HS-27A (cell line): ENCODE measurements around the gene TCF7L1.

Source experiments
- DNase-seq: peaks from one replicate; pipeline ENCODE4 v3.0.0-alpha.2; 2012; ENCODE audit warnings: low read depth, missing footprints

Gene TCF7L1

DNA sequence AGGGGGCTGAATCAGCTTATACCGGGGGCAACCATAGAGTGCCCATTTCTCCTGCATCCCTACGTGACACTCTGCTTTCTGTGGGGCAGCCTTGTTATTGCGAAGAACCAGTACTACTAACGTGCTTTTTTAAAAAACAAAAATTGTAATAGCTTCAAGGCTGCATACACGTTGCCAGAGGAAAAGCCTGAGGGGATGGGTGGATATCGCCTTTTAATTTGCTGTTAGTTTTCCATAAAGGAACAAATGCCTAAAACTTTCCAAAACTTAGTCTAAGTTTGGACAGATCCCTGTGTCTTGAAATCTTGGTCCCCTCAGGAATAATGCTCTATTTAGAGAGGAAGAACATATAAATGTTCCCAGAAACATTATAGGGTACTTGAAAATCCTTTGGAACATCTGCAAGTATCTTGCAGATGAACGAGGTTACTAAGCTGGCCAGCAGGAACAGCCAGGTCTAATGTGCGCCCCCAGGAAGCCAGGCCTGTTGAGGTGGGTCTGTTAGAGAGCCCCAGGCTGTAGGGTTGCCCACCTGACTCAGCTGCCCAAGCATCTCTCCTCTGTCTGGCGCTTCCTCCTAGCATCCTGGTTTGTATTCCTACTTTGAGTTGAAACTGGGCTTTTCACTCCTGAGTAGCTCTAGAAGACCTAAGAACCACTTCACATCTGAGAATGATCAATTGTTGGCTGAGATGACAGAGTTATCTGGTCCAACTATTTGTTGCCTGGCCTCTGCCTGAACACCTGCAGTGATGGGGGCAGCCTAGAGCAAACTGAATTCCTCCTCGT is 97.7 kb downstream of the TCF7L1 start:
- DNase-seq: no peak

GRCh38 chr2:85231468-85231805 is 98.2 kb downstream of the TCF7L1 start:
- no peak for DNase-seq

GRCh38 chr2:85231952-85232351 is 98.8 kb downstream of the TCF7L1 start:
- DNase-seq: no peak

DNA sequence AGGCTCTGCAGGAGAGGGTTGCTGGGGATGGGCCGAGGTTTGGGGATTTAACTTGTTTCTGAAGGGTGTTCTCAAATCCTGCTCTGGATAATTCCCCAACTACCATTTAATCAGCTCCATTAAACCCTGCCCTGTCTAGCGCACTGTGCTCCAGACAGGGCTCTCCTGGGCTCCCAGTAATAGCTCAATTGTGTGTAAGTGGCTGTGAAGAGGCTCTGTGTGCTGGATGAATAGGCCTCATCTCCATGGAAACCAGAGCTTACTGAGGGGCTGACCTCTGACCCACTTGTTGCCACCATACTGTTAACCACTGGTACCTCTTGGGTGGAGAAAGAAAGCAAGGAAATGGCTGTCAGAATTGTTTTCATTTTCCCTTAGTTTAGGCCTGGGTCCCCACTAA is 101.7 kb downstream of the TCF7L1 start:
- no peak for DNase-seq

- no peak for DNase-seq
Observed at GRCh38 chr2:85235281-85235680, 102.1 kb downstream of the TCF7L1 start.

- no peak for DNase-seq
Observed at GRCh38 chr2:85236084-85236483, 102.9 kb downstream of the TCF7L1 start.

DNA sequence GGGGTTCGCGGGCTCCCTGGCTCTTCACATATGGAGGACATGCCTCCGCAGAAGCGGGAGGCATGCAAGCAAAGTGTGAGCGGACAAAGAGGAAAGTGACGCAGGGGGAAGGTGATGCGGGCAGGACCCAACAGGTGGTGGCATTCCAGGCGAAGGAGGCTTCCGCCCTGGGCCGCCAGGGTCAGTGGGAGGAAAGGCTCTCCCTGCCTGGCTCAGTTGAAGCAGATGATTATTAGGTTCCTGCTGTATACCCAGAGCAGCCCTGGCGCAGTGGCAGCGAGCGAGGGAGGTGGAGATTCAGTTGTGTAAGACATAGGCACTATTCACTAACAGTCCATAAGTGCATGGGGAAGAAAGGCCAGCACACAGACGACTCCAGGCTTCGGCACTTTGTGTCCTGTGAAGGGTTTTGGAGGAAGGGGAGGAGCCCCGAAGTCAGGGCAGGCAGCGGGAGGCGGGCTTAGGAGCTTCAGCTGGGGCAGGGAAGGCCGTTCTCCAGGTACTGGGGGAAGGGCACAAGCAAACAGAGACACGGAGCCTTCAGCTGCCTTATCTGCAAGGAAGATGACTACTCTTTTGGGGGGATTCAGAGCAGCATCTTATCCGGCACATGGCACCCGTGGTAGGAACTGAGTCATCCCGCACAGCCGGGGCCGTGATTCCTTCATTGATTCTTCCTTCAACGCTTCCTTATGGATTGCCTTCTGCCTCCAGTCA is 104.8 kb downstream of the TCF7L1 start:
- DNase-seq: no peak

DNA sequence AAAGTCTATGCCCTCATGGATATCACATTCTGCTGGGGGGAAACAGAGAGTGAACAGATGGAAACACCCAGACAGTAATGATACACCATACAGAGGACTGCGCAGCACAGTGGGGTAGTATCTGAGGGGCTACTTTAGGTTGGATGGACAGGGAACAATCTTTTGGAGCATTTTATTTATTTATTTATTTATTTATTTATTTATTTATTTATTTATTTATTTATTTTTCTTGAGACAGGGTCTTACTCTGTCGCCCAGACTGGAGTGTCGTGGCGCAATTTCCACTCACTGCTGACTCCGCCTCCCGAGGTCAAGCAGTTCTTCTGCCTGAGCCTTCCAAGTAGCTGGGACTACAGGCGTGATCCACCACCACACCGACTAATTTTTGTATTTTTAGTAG is 105.4 kb downstream of the TCF7L1 start:
- no peak for DNase-seq

DNA sequence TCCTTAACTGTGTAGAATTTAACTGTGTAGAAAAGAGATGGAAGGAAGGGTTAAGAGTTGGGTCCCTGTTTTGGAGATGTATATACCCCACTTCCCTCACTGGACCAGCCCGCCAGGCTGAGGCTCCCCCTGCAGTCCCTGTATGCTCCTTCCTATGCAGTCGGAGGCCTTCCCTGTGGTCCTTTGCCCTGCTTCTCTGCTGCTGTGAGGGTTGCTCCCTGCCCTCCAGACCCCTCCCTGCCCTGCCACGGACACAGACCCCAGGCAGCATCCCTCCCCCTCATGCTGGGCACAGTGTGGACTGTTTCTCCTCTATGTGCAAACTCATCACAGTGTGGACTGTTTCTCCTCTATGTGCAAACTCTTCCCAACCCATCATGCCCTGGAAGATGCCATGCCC is 105.9 kb downstream of the TCF7L1 start:
- no peak for DNase-seq

GRCh38 chr2:85240055-85240454 is 106.9 kb downstream of the TCF7L1 start:
- DNase-seq: no peak

DNA sequence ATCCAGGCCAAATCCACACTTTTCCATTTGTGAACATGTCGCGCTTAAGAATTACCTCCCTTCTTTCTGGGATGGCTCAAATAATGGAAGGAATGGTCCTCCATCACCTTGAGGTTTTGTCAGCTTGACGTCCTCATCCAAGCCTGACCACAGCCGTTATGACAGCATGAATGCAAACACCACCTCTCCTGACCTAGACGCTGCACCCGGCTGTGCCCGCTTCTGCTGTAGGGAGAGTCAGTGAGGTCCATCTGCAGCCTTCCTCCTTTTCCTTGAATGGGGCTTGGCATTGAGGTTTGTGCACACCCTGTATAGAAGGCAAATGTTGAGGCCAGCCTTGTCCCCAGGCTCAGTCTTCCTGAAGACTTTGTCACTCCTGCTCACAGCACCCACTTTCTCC is 109.1 kb downstream of the TCF7L1 start:
- DNase-seq: no peak

- no peak for DNase-seq
Observed at GRCh38 chr2:85243101-85244072, 110.2 kb downstream of the TCF7L1 start.

DNA sequence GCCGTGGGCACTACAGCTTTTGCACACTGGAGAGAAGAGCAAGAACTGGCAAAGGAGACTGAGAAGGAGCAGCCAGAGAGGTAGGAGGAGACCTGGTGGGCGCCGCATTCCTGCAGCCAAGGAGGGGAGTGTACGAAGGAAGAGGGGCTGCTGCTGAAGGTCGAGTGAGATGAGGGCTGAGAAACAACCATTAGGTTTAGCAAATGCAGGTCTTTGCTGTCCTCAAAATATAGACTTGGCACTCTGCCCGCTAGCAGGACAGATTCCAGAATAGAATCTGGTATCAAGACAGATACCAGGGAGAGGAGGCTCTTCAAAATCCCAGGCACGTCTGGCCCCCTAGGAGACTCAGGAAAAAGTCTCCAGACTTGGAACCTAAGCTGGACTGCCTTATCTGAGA is 111.6 kb downstream of the TCF7L1 start:
- no peak for DNase-seq

DNA sequence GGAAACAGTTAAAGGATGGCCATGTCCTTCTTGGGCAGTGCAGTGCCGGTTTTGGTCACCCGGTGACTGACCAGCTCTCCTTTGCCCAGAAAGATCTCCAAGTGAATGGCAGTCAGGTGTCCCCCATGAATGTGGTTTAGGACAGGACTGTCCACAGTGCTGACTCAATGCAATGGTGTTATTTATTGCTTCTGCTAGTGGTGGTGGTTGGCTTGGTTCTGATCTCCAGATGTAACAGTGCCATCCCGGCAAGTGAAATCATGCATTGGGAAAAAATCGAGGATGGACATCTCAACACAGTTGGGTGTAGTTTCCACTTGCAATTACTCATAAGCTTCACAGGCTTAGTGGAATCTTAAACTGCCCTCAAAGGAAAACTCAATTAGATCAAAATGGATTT is 112.7 kb downstream of the TCF7L1 start:
- DNase-seq: no peak

GRCh38 chr2:85246348-85246747 is 113.2 kb downstream of the TCF7L1 start:
- DNase-seq: no peak

- no peak for DNase-seq
Observed at GRCh38 chr2:85247610-85248009, 114.4 kb downstream of the TCF7L1 start.

DNA sequence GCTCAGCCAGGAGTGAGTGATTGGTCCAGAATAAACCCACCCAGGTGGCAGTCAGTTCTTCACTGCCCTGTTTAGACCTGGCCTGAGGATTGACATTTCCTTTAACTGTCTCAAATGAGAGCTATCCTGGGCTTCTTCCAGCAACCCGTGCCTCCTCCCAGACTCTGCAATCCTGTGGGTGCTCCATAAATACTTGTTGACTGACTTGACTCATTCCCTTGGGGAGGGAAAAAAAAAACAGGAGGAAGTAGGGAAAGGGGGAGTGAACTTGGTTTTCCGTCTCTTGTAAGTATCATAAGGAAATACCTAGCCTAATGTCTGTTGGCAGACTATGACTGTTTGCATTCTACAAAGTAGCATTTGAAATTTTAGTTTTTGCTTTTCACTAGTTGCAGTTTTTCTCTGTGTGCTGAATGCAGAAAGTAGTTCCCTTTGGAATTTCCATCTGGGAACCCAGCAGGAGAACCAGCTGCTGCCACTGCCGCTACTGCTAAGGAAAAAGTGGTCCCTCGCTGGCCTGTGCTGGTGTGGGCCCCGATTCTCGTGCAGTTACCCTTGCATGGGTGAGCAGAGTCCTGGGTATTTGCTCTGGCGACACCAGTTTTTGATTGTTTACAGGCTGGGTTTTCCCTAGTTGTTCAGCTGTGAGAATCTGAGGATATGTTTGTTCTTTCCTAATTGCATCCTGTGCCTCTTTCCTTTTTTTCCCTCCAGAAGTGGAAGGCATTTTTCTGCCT is 115.7 kb downstream of the TCF7L1 start:
- DNase-seq: peak; percentile 93

DNA sequence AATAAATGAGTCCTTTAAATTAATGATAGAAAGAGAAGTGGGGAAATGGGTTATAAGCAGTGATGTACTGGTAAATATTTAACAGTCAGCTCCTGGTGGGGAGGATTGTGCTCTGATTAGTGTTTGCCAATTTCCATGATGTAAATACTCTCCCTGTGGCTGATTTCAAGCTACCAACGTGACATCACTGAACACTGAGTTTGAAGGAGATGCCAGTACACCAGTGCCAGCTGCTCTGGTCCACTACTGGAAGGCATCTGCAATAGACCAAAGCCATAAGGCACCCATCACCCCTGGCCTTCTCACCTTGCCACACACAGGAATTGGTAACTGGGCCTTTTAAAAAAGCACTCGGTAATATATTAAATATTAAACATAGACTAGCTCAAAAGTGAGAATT is 116.9 kb downstream of the TCF7L1 start:
- no peak for DNase-seq

DNA sequence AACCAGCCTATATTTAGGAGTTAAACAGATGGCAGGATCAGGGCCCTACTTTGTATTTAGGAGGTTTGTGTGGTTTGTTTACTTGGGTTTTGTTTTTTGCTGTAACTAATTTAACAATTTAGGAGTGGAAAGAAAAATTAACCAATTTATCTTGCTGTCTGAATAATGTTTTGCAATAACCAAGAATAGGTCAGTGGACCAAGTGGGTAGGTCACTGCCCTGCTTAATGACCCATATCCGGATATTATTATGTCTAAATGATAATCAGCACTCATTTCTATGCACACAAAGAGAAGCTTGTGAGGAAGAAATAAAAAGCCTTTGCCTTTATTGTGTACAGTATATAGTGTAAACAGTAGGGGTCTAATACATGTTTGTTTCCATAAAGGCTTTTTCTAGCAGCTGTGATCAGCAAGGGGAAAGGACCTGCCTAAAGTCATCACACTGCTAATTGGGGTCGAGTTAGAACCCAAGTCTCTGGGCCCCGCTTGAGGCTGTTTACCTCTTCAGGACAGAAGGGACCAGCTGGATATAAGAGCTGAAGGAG is 118.0 kb downstream of the TCF7L1 start:
- no peak for DNase-seq

- no peak for DNase-seq
Observed at GRCh38 chr2:85253890-85254289, 120.7 kb downstream of the TCF7L1 start.

- DNase-seq: no peak
Observed at GRCh38 chr2:85254540-85255300, 121.5 kb downstream of the TCF7L1 start.
